ENCODE measurements around the gene CFAP299.

GRCh38 chr4:80705311-80705710 lies 369.8 kb downstream of the CFAP299 start:
- TF ChIP-seq CTCF (IDR thresholded peaks at IDR 0.05 in 8 of 11, conservative IDR thresholded peaks at IDR 0.05 in 3 of 11), result no peak
- TF ChIP-seq POLR2A (IDR thresholded peaks at IDR 0.05), result no peak
- TF ChIP-seq POLR2AphosphoS5 (IDR thresholded peaks at IDR 0.05), result no peak
